HepG2 (cell line): ENCODE results near the gene TNNT1. TPM values are rescaled to one million over a fixed set of nuclear protein-coding genes. Genes with fewer than 3 reads are reported as not detected.

Source experiments
- EZH2 ChIP-seq: conservative IDR thresholded peaks from 2 replicates; pipeline ENCODE4 v1.6.1; 2012; ENCODE audit warnings: mild to moderate bottlenecking, low read depth, low read length, moderate library complexity
- HMG20B ChIP-seq: conservative IDR thresholded peaks from 2 replicates; pipeline ENCODE4 v1.6.1; 2016; ENCODE audit warnings: missing genetic modification reagents, missing compliant biosample characterization
- HNF4A ChIP-seq: sonication (generic); formaldehyde crosslinking; IDR thresholded peaks from 2 replicates; pipeline ENCODE4 v1.4.0; 2020; ENCODE audit warnings: missing genetic modification reagents
- KAT2B ChIP-seq: fragments of 150-350 bp; IDR thresholded peaks from 2 replicates; pipeline ENCODE4 v1.6.1; 2014; ENCODE audit warnings: low read depth, low read length, borderline replicate concordance
- KDM3A ChIP-seq: IDR thresholded peaks from 2 replicates; pipeline ENCODE4 v1.6.1; 2018; ENCODE audit warnings: low read depth, missing compliant biosample characterization
- PBX2 ChIP-seq: IDR thresholded peaks from 2 replicates; pipeline ENCODE4 v1.6.1; 2016; ENCODE audit warnings: control low read depth
- PHF8 ChIP-seq: sonication (generic); formaldehyde crosslinking; IDR thresholded peaks from 2 replicates; pipeline ENCODE4 v1.5.0; 2020; ENCODE audit warnings: missing genetic modification reagents
- RBM39 ChIP-seq: fragments of 200-400 bp; formaldehyde crosslinking; IDR thresholded peaks from one replicate; pipeline ENCODE4 v1.6.1; 2018; ENCODE audit warnings: antibody characterized with exemption, mild to moderate bottlenecking, low read depth, low read length; ENCODE audit not compliant: poor library complexity, severe bottlenecking
- TBX2 ChIP-seq: sonication (generic); formaldehyde crosslinking; IDR thresholded peaks from 2 replicates; pipeline ENCODE4 v1.5.0; 2020; ENCODE audit warnings: missing genetic modification reagents, mild to moderate bottlenecking, borderline replicate concordance
- TCF12 ChIP-seq, 2 experiments: fragments of 450-650 bp in 1 of 2; sonication (generic) in 1 of 2; formaldehyde crosslinking in 1 of 2; IDR thresholded peaks; 2 replicates each; pipeline versions ENCODE4 v1.6.1 to v1.8.0; 2017 to 2022; ENCODE audit warnings: antibody characterized with exemption in 1 of 2, mild to moderate bottlenecking in 1 of 2, missing genetic modification reagents in 1 of 2, moderate library complexity in 1 of 2
- ZNF335 ChIP-seq: sonication (generic); formaldehyde crosslinking; IDR thresholded peaks from 2 replicates; pipeline ENCODE4 v1.4.0; 2020; ENCODE audit warnings: missing genetic modification reagents
- ZNF432 ChIP-seq: sonication (generic); formaldehyde crosslinking; IDR thresholded peaks from 2 replicates; pipeline ENCODE4 v1.5.0; 2020; ENCODE audit warnings: missing genetic modification reagents, mild to moderate bottlenecking, borderline replicate concordance
- ZNF552 ChIP-seq: sonication (generic); formaldehyde crosslinking; IDR thresholded peaks from 2 replicates; pipeline ENCODE4 v1.9.0; 2022; ENCODE audit warnings: missing genetic modification reagents, mild to moderate bottlenecking, borderline replicate concordance
- ZNF558 ChIP-seq: sonication (generic); formaldehyde crosslinking; IDR thresholded peaks from 2 replicates; pipeline ENCODE4 v1.9.0; 2022; ENCODE audit warnings: mild to moderate bottlenecking, missing genetic modification reagents, borderline replicate concordance
- ZNF570 ChIP-seq: sonication (generic); formaldehyde crosslinking; IDR thresholded peaks from 2 replicates; pipeline ENCODE4 v1.4.0; 2020; ENCODE audit warnings: mild to moderate bottlenecking, missing genetic modification reagents, borderline replicate concordance
- ZNF678 ChIP-seq: sonication (generic); formaldehyde crosslinking; IDR thresholded peaks from 2 replicates; pipeline ENCODE4 v1.4.0; 2020; ENCODE audit warnings: mild to moderate bottlenecking, missing genetic modification reagents
- ZNF7 ChIP-seq: IDR thresholded peaks from 2 replicates; pipeline ENCODE4 v1.6.1; 2016; ENCODE audit warnings: missing biosample characterization, missing genetic modification reagents
- ZNF781 ChIP-seq: sonication (generic); formaldehyde crosslinking; IDR thresholded peaks from 2 replicates; pipeline ENCODE4 v1.5.1; 2020; ENCODE audit warnings: borderline replicate concordance, mild to moderate bottlenecking, missing genetic modification reagents; ENCODE audit errors: not compliant biosample characterization
- ZNF879 ChIP-seq: sonication (generic); formaldehyde crosslinking; IDR thresholded peaks from 2 replicates; pipeline ENCODE4 v1.8.1; 2023; ENCODE audit warnings: missing genetic modification reagents
- ZSCAN12 ChIP-seq: sonication (generic); formaldehyde crosslinking; IDR thresholded peaks from 2 replicates; pipeline ENCODE4 v1.9.0; 2021; ENCODE audit warnings: mild to moderate bottlenecking, missing genetic modification reagents
- polyA plus RNA-seq, 8 experiments: library from polyadenylated mRNA; depleted of rRNA in 3 of 8; stranded (reverse) in 7 of 8; unstranded in 1 of 8; fragments of >200 nt; fragmentation: Illumina TruSeq in 4 of 8; extraction: Trizol in 4 of 8; gene quantifications; 2 replicates each; pipeline versions ENCODE4 v1.2.1 to v1.2.3, GENCODE V29; 2011 to 2016; ENCODE audit warnings: low read depth in 4 of 8, missing spikeins in 1 of 8, mixed read lengths in 1 of 8; ENCODE audit not compliant: insufficient read depth in 1 of 8
- total RNA-seq, 5 experiments: library from RNA; depleted of rRNA; stranded (reverse); fragments of >200 nt; fragmentation: Illumina TruSeq; extraction: Trizol; gene quantifications; 2 replicates each; pipeline ENCODE4 v1.2.3, GENCODE V29; 2016; ENCODE audit warnings: low read depth in 1 of 5
- TF ChIP-seq, protein P1 (sequence below): sonication (generic); formaldehyde crosslinking; IDR thresholded peaks from 2 replicates; pipeline ENCODE4 v1.4.0; 2020; ENCODE audit warnings: missing genetic modification reagents
- TF ChIP-seq, protein P2 (sequence below): sonication (generic); formaldehyde crosslinking; IDR thresholded peaks from 2 replicates; pipeline ENCODE4 v1.4.0; 2020; ENCODE audit warnings: missing genetic modification reagents, borderline replicate concordance
- TF ChIP-seq, protein P3 (sequence below): sonication (generic); formaldehyde crosslinking; conservative IDR thresholded peaks from 2 replicates; pipeline ENCODE4 v1.8.0; 2022; ENCODE audit warnings: missing genetic modification reagents

Gene TNNT1
- total and polyA plus RNA-seq, 2 of the 13 experiments (the other 11 are each of a cell fraction or from before 2014, with no cell fraction given): 1.3 to 2.4 TPM

GRCh38 chr19:55160128-55160985 is 11.4 kb upstream of the TNNT1 start (continued):
- TF ChIP-seq, protein P1, sequence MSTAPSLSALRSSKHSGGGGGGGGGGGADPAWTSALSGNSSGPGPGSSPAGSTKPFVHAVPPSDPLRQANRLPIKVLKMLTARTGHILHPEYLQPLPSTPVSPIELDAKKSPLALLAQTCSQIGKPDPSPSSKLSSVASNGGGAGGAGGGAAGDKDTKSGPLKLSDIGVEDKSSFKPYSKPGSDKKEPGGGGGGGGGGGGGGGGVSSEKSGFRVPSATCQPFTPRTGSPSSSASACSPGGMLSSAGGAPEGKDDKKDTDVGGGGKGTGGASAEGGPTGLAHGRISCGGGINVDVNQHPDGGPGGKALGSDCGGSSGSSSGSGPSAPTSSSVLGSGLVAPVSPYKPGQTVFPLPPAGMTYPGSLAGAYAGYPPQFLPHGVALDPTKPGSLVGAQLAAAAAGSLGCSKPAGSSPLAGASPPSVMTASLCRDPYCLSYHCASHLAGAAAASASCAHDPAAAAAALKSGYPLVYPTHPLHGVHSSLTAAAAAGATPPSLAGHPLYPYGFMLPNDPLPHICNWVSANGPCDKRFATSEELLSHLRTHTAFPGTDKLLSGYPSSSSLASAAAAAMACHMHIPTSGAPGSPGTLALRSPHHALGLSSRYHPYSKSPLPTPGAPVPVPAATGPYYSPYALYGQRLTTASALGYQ (CRISPR knock-in tag): no peak
- TF ChIP-seq ZNF432 (CRISPR knock-in tag) (no peak), ZNF678 (CRISPR knock-in tag) (no peak), TCF12 (IDR thresholded peaks at IDR 0.05) (no peak), TCF12 (CRISPR knock-in tag; IDR thresholded peaks at IDR 0.05) (no peak), ZNF7 (CRISPR knock-in tag) (no peak), KAT2B (no peak), HNF4A (CRISPR knock-in tag) (no peak), ZNF570 (no peak), TBX2 (peak; percentile 36; the same call in 1 of the 2 replicates), RBM39 (peak; percentile 48), HMG20B (CRISPR knock-in tag) (no peak), ZNF781 (no peak), ZNF552 (CRISPR knock-in tag) (no peak), PBX2 (no peak), KDM3A (no peak), PHF8 (CRISPR knock-in tag) (0 out of 2 replicates have a peak, but pooled peaks have one; percentile 22), ZNF558 (CRISPR knock-in tag) (no peak), ZNF335 (CRISPR knock-in tag) (no peak), ZNF879 (CRISPR knock-in tag) (no peak), EZH2 (no peak), ZSCAN12 (CRISPR knock-in tag) (no peak)
- TF ChIP-seq, protein P2, sequence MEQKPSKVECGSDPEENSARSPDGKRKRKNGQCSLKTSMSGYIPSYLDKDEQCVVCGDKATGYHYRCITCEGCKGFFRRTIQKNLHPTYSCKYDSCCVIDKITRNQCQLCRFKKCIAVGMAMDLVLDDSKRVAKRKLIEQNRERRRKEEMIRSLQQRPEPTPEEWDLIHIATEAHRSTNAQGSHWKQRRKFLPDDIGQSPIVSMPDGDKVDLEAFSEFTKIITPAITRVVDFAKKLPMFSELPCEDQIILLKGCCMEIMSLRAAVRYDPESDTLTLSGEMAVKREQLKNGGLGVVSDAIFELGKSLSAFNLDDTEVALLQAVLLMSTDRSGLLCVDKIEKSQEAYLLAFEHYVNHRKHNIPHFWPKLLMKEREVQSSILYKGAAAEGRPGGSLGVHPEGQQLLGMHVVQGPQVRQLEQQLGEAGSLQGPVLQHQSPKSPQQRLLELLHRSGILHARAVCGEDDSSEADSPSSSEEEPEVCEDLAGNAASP (CRISPR knock-in tag): no peak
- TF ChIP-seq, protein P3, sequence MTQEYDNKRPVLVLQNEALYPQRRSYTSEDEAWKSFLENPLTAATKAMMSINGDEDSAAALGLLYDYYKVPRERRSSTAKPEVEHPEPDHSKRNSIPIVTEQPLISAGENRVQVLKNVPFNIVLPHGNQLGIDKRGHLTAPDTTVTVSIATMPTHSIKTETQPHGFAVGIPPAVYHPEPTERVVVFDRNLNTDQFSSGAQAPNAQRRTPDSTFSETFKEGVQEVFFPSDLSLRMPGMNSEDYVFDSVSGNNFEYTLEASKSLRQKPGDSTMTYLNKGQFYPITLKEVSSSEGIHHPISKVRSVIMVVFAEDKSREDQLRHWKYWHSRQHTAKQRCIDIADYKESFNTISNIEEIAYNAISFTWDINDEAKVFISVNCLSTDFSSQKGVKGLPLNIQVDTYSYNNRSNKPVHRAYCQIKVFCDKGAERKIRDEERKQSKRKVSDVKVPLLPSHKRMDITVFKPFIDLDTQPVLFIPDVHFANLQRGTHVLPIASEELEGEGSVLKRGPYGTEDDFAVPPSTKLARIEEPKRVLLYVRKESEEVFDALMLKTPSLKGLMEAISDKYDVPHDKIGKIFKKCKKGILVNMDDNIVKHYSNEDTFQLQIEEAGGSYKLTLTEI (CRISPR knock-in tag): no peak
